ENCODE measurements around the gene KIRREL3. TPM values are rescaled to one million over a fixed set of nuclear protein-coding genes. Genes with fewer than 3 reads are reported as not detected.

KIRREL3 gene
- total and polyA plus RNA-seq, 2 of the 8 experiments (the other 6 are each of a cell fraction or from before 2014, with no cell fraction given) = 0.29 to 0.32 TPM

GRCh38 chr11:126481303-126481680 lies 519.3 kb downstream of the KIRREL3 start:
- DNase-seq (ENCODE audit: low read depth in 1 of 2, low spot score in 2 of 2) (no peak), FAIRE-seq (no peak)
- no peak overlapping the region for H4K91ac ChIP-seq (replicated peaks; ENCODE audit: insufficient read length, low read length)
- no peak overlapping the region for H4K8ac ChIP-seq (ENCODE audit: extremely low read depth, insufficient read depth, low read length)
- no peak overlapping the region for H3K4me3 ChIP-seq (ENCODE audit: extremely low read depth in 1 of 4, insufficient read depth in 2 of 4, low read depth in 3 of 4, low read length in 4 of 4)
- H4K5ac ChIP-seq (ENCODE audit: insufficient read length, low read depth, low read length) = no peak overlapping the region
- H3K4me1 ChIP-seq (replicated peaks in 1 of 4; ENCODE audit: control insufficient read depth in 3 of 4, insufficient read depth in 4 of 4, low read length in 3 of 4) = peaks cover 0 to 7% (median 4%) of the 10 kb centered on the region in 4 experiments; a peak in 6 of 7 replicates
- CTCF ChIA-PET (ENCODE audit: partially characterized antibody) = interaction anchor here (0.6 to 4.2 kb wide), 65 partner anchors 8 to 592 kb away, joined by 3 to 57 read pairs (median 5); no protein-coding TSS in a partner anchor
- no peaks in the 10 kb centered on the region for H3K79me1 ChIP-seq (ENCODE audit: low read depth, low read length)
- H3K4ac ChIP-seq (replicated peaks; ENCODE audit: insufficient read length, low read depth, low read length) = no peak overlapping the region
- H3K4me2 ChIP-seq (ENCODE audit: insufficient read depth in 1 of 2, low read depth in 2 of 2, low read length in 2 of 2) = no peak overlapping the region
- H2BK120ac ChIP-seq (replicated peaks; ENCODE audit: low read depth, low read length) = no peak overlapping the region
- H3K14ac ChIP-seq (ENCODE audit: insufficient read length) = no peak overlapping the region
- POLR2A ChIA-PET (ENCODE audit: partially characterized antibody) = interaction anchor here (0.9 to 2.3 kb wide), 5 partner anchors 8 to 40 kb away, joined by 3 to 6 read pairs (median 3); no protein-coding TSS in a partner anchor
- H3K56ac ChIP-seq (replicated peaks; ENCODE audit: insufficient read length, low read depth, low read length) = no peak overlapping the region
- H3K9ac ChIP-seq (replicated peaks in 1 of 4; ENCODE audit: extremely low read depth in 1 of 4, low read depth in 3 of 4, low read length in 3 of 4) = no peak overlapping the region
- H3K27me3 ChIP-seq (replicated peaks in 1 of 4; ENCODE audit: control insufficient read depth in 3 of 4, extremely low read depth in 1 of 4, insufficient read depth in 3 of 4, low read length in 3 of 4) = no peaks in the 10 kb centered on the region
- no peak overlapping the region for H2AFZ ChIP-seq (ENCODE audit: low read length)
- H2BK15ac ChIP-seq (ENCODE audit: low read length) = no peak overlapping the region
- no peaks in the 10 kb centered on the region for H3K36me3 ChIP-seq (ENCODE audit: control insufficient read depth in 2 of 4, insufficient read depth in 4 of 4, low read length in 3 of 4)
- H2BK5ac ChIP-seq (ENCODE audit: low read depth, low read length) = no peak overlapping the region
- H2AK5ac ChIP-seq (ENCODE audit: low read depth, low read length) = no peak overlapping the region
- no peak overlapping the region for H3K18ac ChIP-seq (ENCODE audit: extremely low read depth, low read length)
- no peak overlapping the region for H2BK20ac ChIP-seq (ENCODE audit: low read length)
- H3K9me3 ChIP-seq (ENCODE audit: insufficient read depth in 2 of 2, low read depth in 1 of 2, low read length in 1 of 2) = no peaks in the 10 kb centered on the region
- H3K23ac ChIP-seq (ENCODE audit: insufficient read length) = no peak overlapping the region
- no peak overlapping the region for H2BK12ac ChIP-seq (ENCODE audit: low read depth, low read length)
- peaks cover 4% of the 10 kb centered on the region; the same call in 1 of the 2 replicates for H3K23me2 ChIP-seq (ENCODE audit: low read depth, low read length)
- 84% methylated on average over 5 of the region's 5 CpGs; no CpG with 5 or more reads in 1 of the 2 experiments for WGBS, 2 experiments (ENCODE audit: extremely low coverage in 1 of 2, insufficient coverage in 1 of 2, insufficient read length in 1 of 2, insufficient replicate concordance in 2 of 2, low coverage in 1 of 2, low lambda C conversion rate in 2 of 2, missing lambda C conversion rate in 1 of 2)
- no peaks in the 10 kb centered on the region for H4K20me1 ChIP-seq (replicated peaks in 1 of 2; ENCODE audit: control insufficient read depth in 1 of 2, insufficient read depth in 2 of 2, low read length in 2 of 2)
- no peak overlapping the region for H3K27ac ChIP-seq (ENCODE audit: low read depth, low read length)
- H3K79me2 ChIP-seq (ENCODE audit: control insufficient read depth in 1 of 2, insufficient read depth in 2 of 2, low read length in 2 of 2) = no peaks in the 10 kb centered on the region
- TF ChIP-seq MAFK (IDR thresholded peaks at IDR 0.05; ENCODE audit: low read depth, low read length) (no peak), CREB1 (IDR thresholded peaks at IDR 0.05) (no peak), SP4 (IDR thresholded peaks at IDR 0.05; ENCODE audit: low read length) (no peak), TAF7 (optimal IDR thresholded peaks at IDR 0.05; ENCODE audit: borderline replicate concordance, low read depth, low read length) (no peak), SP1 (IDR thresholded peaks at IDR 0.05; ENCODE audit: low read depth, low read length) (no peak), YY1 (IDR thresholded peaks at IDR 0.05; ENCODE audit: low read depth, low read length) (no peak), CHD1 (IDR thresholded peaks at IDR 0.05; ENCODE audit: low read depth, low read length) (no peak), RNF2 (IDR thresholded peaks at IDR 0.05; ENCODE audit: borderline replicate concordance, low read depth, low read length, missing control alignments, poor library complexity, severe bottlenecking) (no peak), POLR2AphosphoS5 (IDR thresholded peaks at IDR 0.05; ENCODE audit: low read depth, low read length) (no peak), FOSL1 (IDR thresholded peaks at IDR 0.05; ENCODE audit: insufficient read depth, low read depth, low read length) (no peak), POLR2A (IDR thresholded peaks at IDR 0.05; ENCODE audit: control extremely low read depth in 1 of 2, low read depth in 2 of 2, low read length in 2 of 2) (no peak), SRF (IDR thresholded peaks at IDR 0.05; ENCODE audit: low read depth, low read length) (no peak), TBP (IDR thresholded peaks at IDR 0.05; ENCODE audit: low read depth, low read length) (no peak), ATF3 (IDR thresholded peaks at IDR 0.05; ENCODE audit: insufficient read depth, low read depth, low read length) (no peak)

Measured in H1 (cell line).